ENCODE measurements around the gene NHSL1.

Gene NHSL1

GRCh38 chr6:138404666-138405337, 94.5 kb downstream of the NHSL1 start (continued):
- TF ChIP-seq PRDM10 (tag by site-specific recombination; IDR thresholded peaks at IDR 0.05) (peak; percentile 72), ZNF837 (tag by site-specific recombination; IDR thresholded peaks at IDR 0.05) (no peak), PATZ1 (tag by site-specific recombination; IDR thresholded peaks at IDR 0.05) (peak; percentile 12; the same call in 1 of the 2 replicates), REST (tag by site-specific recombination; IDR thresholded peaks at IDR 0.05) (no peak), ZBTB7A (tag by site-specific recombination; IDR thresholded peaks at IDR 0.05; ENCODE audit: low read depth) (no peak), ZNF391 (tag by site-specific recombination; IDR thresholded peaks at IDR 0.05; ENCODE audit: borderline replicate concordance, low read depth) (no peak), ZFP41 (tag by site-specific recombination; IDR thresholded peaks at IDR 0.05; ENCODE audit: borderline replicate concordance) (no peak), ZNF449 (tag by site-specific recombination; IDR thresholded peaks at IDR 0.05) (no peak), ZNF354C (tag by site-specific recombination; IDR thresholded peaks at IDR 0.05; ENCODE audit: borderline replicate concordance, low read depth) (no peak), ZNF610 (tag by site-specific recombination; IDR thresholded peaks at IDR 0.05; ENCODE audit: borderline replicate concordance) (peak; percentile 12; the same call in 1 of the 2 replicates), WT1 (tag by site-specific recombination; IDR thresholded peaks at IDR 0.05) (no peak), EGR2 (tag by site-specific recombination; IDR thresholded peaks at IDR 0.05; ENCODE audit: low read depth) (no peak), ZNF202 (tag by site-specific recombination; IDR thresholded peaks at IDR 0.05; ENCODE audit: borderline replicate concordance) (no peak), MYNN (tag by site-specific recombination; IDR thresholded peaks at IDR 0.05; ENCODE audit: borderline replicate concordance) (no peak), ZSCAN30 (tag by site-specific recombination; IDR thresholded peaks at IDR 0.05) (no peak), ZNF560 (tag by site-specific recombination; IDR thresholded peaks at IDR 0.05; ENCODE audit: borderline replicate concordance) (no peak), ZNF777 (tag by site-specific recombination; IDR thresholded peaks at IDR 0.05; ENCODE audit: borderline replicate concordance) (no peak), ZNF16 (tag by site-specific recombination; IDR thresholded peaks at IDR 0.05; ENCODE audit: low read depth) (no peak), ZNF211 (tag by site-specific recombination; IDR thresholded peaks at IDR 0.05; ENCODE audit: low read depth) (no peak), ZNF629 (tag by site-specific recombination; IDR thresholded peaks at IDR 0.05) (no peak), ZNF843 (tag by site-specific recombination; IDR thresholded peaks at IDR 0.05) (no peak), ZNF624 (tag by site-specific recombination; IDR thresholded peaks at IDR 0.05) (no peak), INSM2 (tag by site-specific recombination; IDR thresholded peaks at IDR 0.05) (no peak), TCF7L2 (IDR thresholded peaks at IDR 0.05; ENCODE audit: borderline replicate concordance, low read depth, low read length) (no peak), ZNF121 (tag by site-specific recombination; IDR thresholded peaks at IDR 0.05) (no peak), ZNF184 (tag by site-specific recombination; IDR thresholded peaks at IDR 0.05) (no peak), ZNF394 (tag by site-specific recombination; IDR thresholded peaks at IDR 0.05; ENCODE audit: borderline replicate concordance) (no peak)
